SK-N-SH (cell line): ENCODE measurements around the gene COLQ.

Source experiments
- CTCF ChIP-seq: fragments of 200-600 bp; sonication (generic); IDR thresholded peaks from 2 replicates; pipeline ENCODE4 v1.6.1; 2017; ENCODE audit warnings: antibody characterized with exemption, mild to moderate bottlenecking, moderate library complexity
- EP300 ChIP-seq, 2 experiments: IDR thresholded peaks; 2 replicates each; pipeline versions ENCODE4 v1.4.0 to v1.6.1; 2012; ENCODE audit warnings: borderline replicate concordance in 1 of 2, low read depth in 1 of 2, low read length in 1 of 2
- FOSL2 ChIP-seq: IDR thresholded peaks from 2 replicates; pipeline ENCODE4 v1.4.0; 2012; ENCODE audit warnings: low read depth, mild to moderate bottlenecking, moderate library complexity, borderline replicate concordance
- MAX ChIP-seq: IDR thresholded peaks from 2 replicates; pipeline ENCODE4 v1.4.0; 2012; ENCODE audit warnings: low read depth
- SMC3 ChIP-seq: IDR thresholded peaks from 2 replicates; pipeline ENCODE4 v1.6.1; 2012; ENCODE audit warnings: low read depth, low read length, improper control_type of control experiment
- YY1 ChIP-seq: IDR thresholded peaks from 2 replicates; pipeline ENCODE4 v1.4.0; 2012; ENCODE audit warnings: low read depth, mild to moderate bottlenecking
- TF ChIP-seq, protein P1 (sequence below): fragments of 150-350 bp; IDR thresholded peaks from 2 replicates; pipeline ENCODE4 v1.6.1; 2017; ENCODE audit warnings: antibody characterized with exemption, low read length, low read depth, borderline replicate concordance

GRCh38 chr3:15528854-15529537, 7.5 kb upstream of the COLQ start:
- TF ChIP-seq EP300 (IDR thresholded peaks at IDR 0.05; ENCODE audit: borderline replicate concordance in 1 of 2, low read depth in 1 of 2, low read length in 1 of 2) (no peak), CTCF (no peak), YY1 (no peak), MAX (no peak), SMC3 (no peak), FOSL2 (no peak)
- TF ChIP-seq, protein P1, sequence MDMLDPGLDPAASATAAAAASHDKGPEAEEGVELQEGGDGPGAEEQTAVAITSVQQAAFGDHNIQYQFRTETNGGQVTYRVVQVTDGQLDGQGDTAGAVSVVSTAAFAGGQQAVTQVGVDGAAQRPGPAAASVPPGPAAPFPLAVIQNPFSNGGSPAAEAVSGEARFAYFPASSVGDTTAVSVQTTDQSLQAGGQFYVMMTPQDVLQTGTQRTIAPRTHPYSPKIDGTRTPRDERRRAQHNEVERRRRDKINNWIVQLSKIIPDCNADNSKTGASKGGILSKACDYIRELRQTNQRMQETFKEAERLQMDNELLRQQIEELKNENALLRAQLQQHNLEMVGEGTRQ = no peak
